ENCODE measurements around the gene FAM184A.

GRCh38 chr6:118992186-118992795 is 86.2 kb downstream of the FAM184A start:
- TF ChIP-seq CTCF (IDR thresholded peaks at IDR 0.05) (no peak), EP300 (IDR thresholded peaks at IDR 0.05) (no peak), POLR2A (IDR thresholded peaks at IDR 0.05) (no peak), POLR2AphosphoS5 (IDR thresholded peaks at IDR 0.05) (no peak)

Data from suprapubic skin (tissue), 4 donors.